Esophagus squamous epithelium (tissue), 5 donors: ENCODE data around the gene ZNF789. TPM values are rescaled to one million over a fixed set of nuclear protein-coding genes. Genes with fewer than 3 reads are reported as not detected.
"Not testable (repeated sequence)": the region's sequence is repeated elsewhere in the genome, so short reads cannot be mapped to it uniquely, and the experiment has no call there.

Experiments
- DNase-seq: peaks from one replicate; lab custom pipeline; 2025; lab: John Stamatoyannopoulos, UW
- H3K27ac ChIP-seq, 4 donors: fragments of 200-600 bp; sonication (generic); one replicate each; pipeline ENCODE4 v1.5.1; 2016 to 2019; ENCODE audit warnings: mild to moderate bottlenecking in 1 of 4
- H3K27me3 ChIP-seq, 4 donors: fragments of 200-600 bp; sonication (generic); 1 replicate in 3 of 4; 2 replicates in 1 of 4; pipeline versions ENCODE4 v1.5.1 to v1.6.0; 2017 to 2021; ENCODE audit warnings: antibody characterized with exemption in 1 of 4
- H3K36me3 ChIP-seq, 3 donors: fragments of 200-600 bp; sonication (generic); one replicate each; pipeline ENCODE4 v1.5.1; 2016 to 2019
- H3K4me1 ChIP-seq, 3 donors: fragments of 200-600 bp; sonication (generic); one replicate each; pipeline ENCODE4 v1.5.1; 2017 to 2019
- H3K4me3 ChIP-seq, 4 donors: fragments of 200-600 bp; sonication (generic); 1 replicate in 3 of 4; 2 replicates in 1 of 4; pipeline ENCODE4 v1.5.1; 2016 to 2019; ENCODE audit warnings: mild to moderate bottlenecking in 2 of 4, moderate library complexity in 1 of 4
- H3K9me3 ChIP-seq, 3 donors: fragments of 200-600 bp; sonication (generic); one replicate each; pipeline ENCODE4 v1.5.1; 2016 to 2019
- CTCF ChIP-seq, 6 experiments: fragments of 450-650 bp in 4 of 6; fragments of 200-600 bp in 2 of 6; sonication (generic) in 2 of 6; IDR thresholded peaks; one replicate each; pipeline ENCODE4 v1.5.1; 2016 to 2019; ENCODE audit warnings: antibody characterized with exemption in 6 of 6, mild to moderate bottlenecking in 4 of 6, moderate library complexity in 4 of 6
- POLR2A ChIP-seq, 4 donors: fragments of 450-650 bp; IDR thresholded peaks; one replicate each; pipeline ENCODE4 v1.6.1; 2017; ENCODE audit warnings: antibody characterized with exemption in 4 of 4, mild to moderate bottlenecking in 4 of 4, moderate library complexity in 3 of 4
- WGBS, 2 donors: methylation state at CpG; one replicate each; pipeline ENCODE4 v1.1.5; 2018; 5-methylcytosine and 5-hydroxymethylcytosine counted together
- intact Hi-C: fragments of 100-400 bp; cut with DNase I; formaldehyde crosslinking; loops from one replicate; pipeline ENCODE4 v1.15.0; 2022
- total RNA-seq, 4 donors: library from RNA; depleted of rRNA; stranded (reverse); fragments of >200 nt; gene quantifications; one replicate each; pipeline ENCODE4 v1.1.0, GENCODE V29; 2016
- donor health status: DM: yes; HTN: yes; CAD: no.

ZNF789 gene
- total RNA-seq, 4 donors from 2014 or later, result 2.5 to 8.6 (median 5.3) TPM

GRCh38 chr7:99500637-99501009 lies 27.9 kb downstream of the ZNF789 start:
- intact Hi-C loops, result no loop called here

DNA sequence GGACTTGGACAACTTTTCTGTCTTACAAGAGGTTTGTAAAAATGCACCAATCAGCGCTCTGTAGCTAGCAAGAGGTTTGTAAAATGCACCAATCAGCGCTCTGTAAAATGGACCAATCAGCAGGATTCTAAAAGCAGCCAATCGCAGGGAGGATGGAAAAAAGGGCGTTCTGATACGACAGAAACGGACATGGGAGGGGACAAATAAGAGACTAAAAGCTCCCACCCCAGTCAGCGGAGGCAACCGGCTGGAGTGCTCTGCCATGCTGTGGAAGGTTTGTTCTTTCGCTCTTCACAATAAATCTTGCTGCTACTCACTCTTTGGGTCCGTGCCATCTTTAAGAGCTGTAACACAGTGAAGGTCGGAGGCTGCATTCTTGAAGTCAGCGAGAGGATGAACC lies 28.5 kb downstream of the ZNF789 start:
- H3K9me3 ChIP-seq, DNase-seq, intact Hi-C loops, H3K27me3 ChIP-seq: not testable (repeated sequence)
- peaks cover 30 to 52% (median 34%) of the 10 kb centered on the region in 3 donors for H3K4me1 ChIP-seq
- peaks cover 0 to 25% (median 5%) of the 10 kb centered on the region in 3 donors for H3K36me3 ChIP-seq
- peak overlapping the region in 1 of 4 donors; percentile 2 for H3K27ac ChIP-seq
- WGBS, 2 donors, result 92 to 93% methylated on average over 11 to 12 of the region's 12 CpGs
- H3K4me3 ChIP-seq, result peak overlapping the region in 1 of 4 donors; percentile 84

More at GRCh38 chr7:99500637-99501009, 27.9 kb downstream of the ZNF789 start:
- 45 to 48% methylated on average over 11 to 12 of the region's 16 CpGs for WGBS, 2 donors
- Histone ChIP-seq H3K27me3 (no peaks in the 10 kb centered on the region), H3K36me3 (peaks cover 0 to 32% (median 9%) of the 10 kb centered on the region in 3 donors), H3K27ac (peak overlapping the region; percentile 92 to 100 (median 98)), H3K9me3 (peaks cover 0 to under 1% (median 0%) of the 10 kb centered on the region in 3 donors), H3K4me3 (peak overlapping the region; percentile 73 to 86 (median 80)), H3K4me1 (peaks cover 24 to 46% (median 28%) of the 10 kb centered on the region in 3 donors)
- no peak for DNase-seq
- TF ChIP-seq POLR2A (IDR thresholded peaks at IDR 0.05) (no peak), CTCF (IDR thresholded peaks at IDR 0.05) (no peak)

- intact Hi-C loops, result no loop called here
- H3K4me1 ChIP-seq, result peaks cover 20 to 49% (median 34%) of the 10 kb centered on the region in 3 donors
Measured at GRCh38 chr7:99504281-99504602, 31.6 kb downstream of the ZNF789 start.

DNA sequence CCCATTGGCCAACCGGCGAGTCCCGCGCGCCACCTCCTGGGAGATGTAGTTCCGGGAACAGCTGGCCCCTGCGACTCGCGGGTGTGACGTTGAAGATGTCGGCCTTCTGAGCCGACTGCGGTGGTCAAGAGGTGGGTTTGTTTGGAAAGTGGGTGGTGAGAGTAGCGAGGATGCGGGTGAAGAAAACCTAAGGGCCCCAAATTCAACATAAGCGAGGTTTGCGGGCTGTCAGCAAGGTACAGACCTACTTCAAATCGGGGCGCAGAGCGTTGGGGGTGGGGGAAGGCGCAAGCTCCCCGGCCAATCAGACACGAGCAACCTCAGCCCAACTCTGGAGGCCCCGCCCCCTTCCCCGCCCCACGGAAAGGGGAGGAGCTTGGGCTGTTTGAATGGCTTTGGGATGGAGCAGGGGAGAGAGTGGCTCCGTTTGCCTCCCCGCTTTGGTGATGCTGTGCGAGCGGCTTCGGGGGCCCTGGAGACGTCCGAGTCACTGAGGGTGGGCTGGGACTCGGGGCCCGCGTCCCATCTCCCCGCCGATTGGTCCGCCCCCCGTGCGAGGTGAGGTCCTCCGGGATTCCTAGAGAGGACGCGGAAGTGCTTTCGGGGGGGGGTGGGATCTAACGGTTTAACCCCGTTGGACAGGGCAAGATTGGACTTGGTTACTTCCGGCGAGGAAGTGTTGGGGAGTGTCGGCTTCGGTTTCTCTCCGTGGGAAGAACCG lies 32.1 kb downstream of the ZNF789 start, which contains the start of gene ZKSCAN5:
TSS of gene ZKSCAN5 (plus strand) at position 60 of the 721 bp plus-strand sequence. CDS start 1,383 bp downstream, outside the sequence.
- no peaks in the 10 kb centered on the region for H3K27me3 ChIP-seq
- DNase-seq, result peak; percentile 90
- WGBS, 2 donors, result 0 to 3% methylated on average over 2 to 14 of the region's 53 CpGs
- peak within 1 kb of the TSS; percentile 65 to 94 (median 85) for H3K4me3 ChIP-seq
- intact Hi-C loops, result no loop called here
- peaks cover 0 to 8% (median 0%) of the 10 kb centered on the region in 3 donors for H3K36me3 ChIP-seq
- peaks cover 20 to 49% (median 34%) of the 10 kb centered on the region in 3 donors for H3K4me1 ChIP-seq
- no peaks in the 10 kb centered on the region for H3K9me3 ChIP-seq
- peak within 1 kb of the TSS; percentile 88 to 96 (median 94) for H3K27ac ChIP-seq
- TF ChIP-seq CTCF (IDR thresholded peaks at IDR 0.05), result no peak
- peak in 2 of 4 donors; percentile 59 to 68 for TF ChIP-seq POLR2A (IDR thresholded peaks at IDR 0.05)

More at GRCh38 chr7:99504281-99504602, 31.6 kb downstream of the ZNF789 start:
- no peak for TF ChIP-seq CTCF (IDR thresholded peaks at IDR 0.05)
- no peak for TF ChIP-seq POLR2A (IDR thresholded peaks at IDR 0.05)
- no peaks in the 10 kb centered on the region for H3K9me3 ChIP-seq
- DNase-seq, result no peak
- peak overlapping the region; percentile 65 to 94 (median 85) for H3K4me3 ChIP-seq
- 42% methylated on average over 4 of the region's 19 CpGs; no CpG with 5 or more reads in 1 of the 2 donors for WGBS, 2 donors
- peaks cover 0 to 3% (median 0%) of the 10 kb centered on the region in 3 donors for H3K36me3 ChIP-seq
- peak overlapping the region; percentile 88 to 96 (median 94) for H3K27ac ChIP-seq
- H3K27me3 ChIP-seq, result no peaks in the 10 kb centered on the region

DNA sequence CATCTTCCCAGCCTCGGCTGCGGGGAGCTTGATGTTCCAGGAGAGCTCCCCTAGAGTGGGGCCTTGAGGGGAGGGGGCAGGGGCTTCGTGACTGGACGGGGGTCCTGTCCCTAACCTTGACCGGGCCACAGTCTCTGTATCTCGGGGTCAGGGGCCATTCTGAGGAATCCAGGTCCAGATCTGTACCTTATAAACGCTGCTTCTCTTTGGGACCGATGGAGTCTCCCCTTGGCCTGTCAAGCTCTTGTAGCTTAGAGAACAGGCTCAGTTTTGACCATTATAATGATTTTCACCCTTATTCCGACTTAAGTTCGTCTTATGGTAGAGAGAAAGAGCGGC lies 32.6 kb downstream of the ZNF789 start:
- intact Hi-C loops, result no loop called here
- TF ChIP-seq CTCF (IDR thresholded peaks at IDR 0.05), result no peak
- TF ChIP-seq POLR2A (IDR thresholded peaks at IDR 0.05), result no peak
- Histone ChIP-seq H3K27ac (peak overlapping the region; percentile 88 to 96 (median 94)), H3K9me3 (no peaks in the 10 kb centered on the region), H3K4me3 (peak overlapping the region; percentile 65 to 94 (median 85)), H3K27me3 (no peaks in the 10 kb centered on the region), H3K36me3 (peaks cover 0 to 14% (median 0%) of the 10 kb centered on the region in 3 donors), H3K4me1 (peaks cover 20 to 49% (median 34%) of the 10 kb centered on the region in 3 donors)
- no peak for DNase-seq
- 1 to 6% methylated on average over 5 to 8 of the region's 11 CpGs for WGBS, 2 donors
